ENCODE results near the gene MARCHF6. TPM values are rescaled to one million over a fixed set of nuclear protein-coding genes. Genes with fewer than 3 reads are reported as not detected.

MARCHF6 gene
- total RNA-seq, 1 experiment from 2014 or later, result 117 TPM

GRCh38 chr5:10331341-10331796, 22.1 kb upstream of the MARCHF6 start:
- H3K27ac Mint-ChIP-seq, result no peak overlapping the region
- no peak for ATAC-seq
- H3K4me1 Mint-ChIP-seq, result no peaks in the 10 kb centered on the region
- peaks cover 73% of the 10 kb centered on the region for H3K27me3 Mint-ChIP-seq (ENCODE audit: low read depth)
- H3K36me3 Mint-ChIP-seq, result no peaks in the 10 kb centered on the region
- TF ChIP-seq ERG (CRISPR knock-in tag; IDR thresholded peaks at IDR 0.05) (no peak), ZNF232 (CRISPR knock-in tag; IDR thresholded peaks at IDR 0.05) (no peak), MYBL2 (CRISPR knock-in tag; IDR thresholded peaks at IDR 0.05) (no peak), PRDM15 (CRISPR knock-in tag; IDR thresholded peaks at IDR 0.05) (no peak), EMX1 (CRISPR knock-in tag; IDR thresholded peaks at IDR 0.05) (no peak), ZNF416 (CRISPR knock-in tag; IDR thresholded peaks at IDR 0.05) (no peak), RELA (CRISPR knock-in tag; IDR thresholded peaks at IDR 0.05; ENCODE audit: borderline replicate concordance) (no peak), TP53 (CRISPR knock-in tag; IDR thresholded peaks at IDR 0.05) (no peak), ZNF532 (CRISPR knock-in tag; IDR thresholded peaks at IDR 0.05; ENCODE audit: borderline replicate concordance) (no peak), NFE2L1 (CRISPR knock-in tag; IDR thresholded peaks at IDR 0.05) (no peak), ARID4B (CRISPR knock-in tag; IDR thresholded peaks at IDR 0.05; ENCODE audit: borderline replicate concordance) (no peak), ATF1 (CRISPR knock-in tag; IDR thresholded peaks at IDR 0.05) (no peak), CBFB (CRISPR knock-in tag; IDR thresholded peaks at IDR 0.05; ENCODE audit: low read depth) (no peak)
- TF ChIP-seq, protein P1, sequence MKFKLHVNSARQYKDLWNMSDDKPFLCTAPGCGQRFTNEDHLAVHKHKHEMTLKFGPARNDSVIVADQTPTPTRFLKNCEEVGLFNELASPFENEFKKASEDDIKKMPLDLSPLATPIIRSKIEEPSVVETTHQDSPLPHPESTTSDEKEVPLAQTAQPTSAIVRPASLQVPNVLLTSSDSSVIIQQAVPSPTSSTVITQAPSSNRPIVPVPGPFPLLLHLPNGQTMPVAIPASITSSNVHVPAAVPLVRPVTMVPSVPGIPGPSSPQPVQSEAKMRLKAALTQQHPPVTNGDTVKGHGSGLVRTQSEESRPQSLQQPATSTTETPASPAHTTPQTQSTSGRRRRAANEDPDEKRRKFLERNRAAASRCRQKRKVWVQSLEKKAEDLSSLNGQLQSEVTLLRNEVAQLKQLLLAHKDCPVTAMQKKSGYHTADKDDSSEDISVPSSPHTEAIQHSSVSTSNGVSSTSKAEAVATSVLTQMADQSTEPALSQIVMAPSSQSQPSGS (CRISPR knock-in tag; IDR thresholded peaks at IDR 0.05; ENCODE audit: borderline replicate concordance, low read depth), result no peak
- DNase-seq (ENCODE audit: low spot score), result no peak
- ChIA-PET POLR2A (interaction anchor here (1.3 kb wide), 1 partner anchor 22 kb away, joined by 4 read pairs; the partner anchor contains the start of gene MARCHF6), CTCF (interaction anchor here (1.0 kb wide), 1 partner anchor 33 kb away, joined by 3 read pairs; no protein-coding TSS in a partner anchor)
- H3K4me3 Mint-ChIP-seq, result no peak overlapping the region
- no peaks in the 10 kb centered on the region for H3K9me3 Mint-ChIP-seq

All from WTC11 (cell line).